ENCODE results near the gene ZNF484. TPM values are rescaled to one million over a fixed set of nuclear protein-coding genes. Genes with fewer than 3 reads are reported as not detected.
"Not testable (repeated sequence)": the region's sequence is repeated elsewhere in the genome, so short reads cannot be mapped to it uniquely, and the experiment has no call there.

ZNF484 gene
- total and polyA plus RNA-seq, 4 experiments from 2014 or later, result 4.3 to 24.7 (median 13.7) TPM

GRCh38 chr9:92895812-92896436 lies 18.1 kb upstream of the ZNF484 start:
- no peaks in the 10 kb centered on the region for H3K4me1 ChIP-seq (ENCODE audit: insufficient read depth, low read length)
- Mint-ChIP-seq H3K9me3 (peaks cover 0 to 4% (median 0%) of the 10 kb centered on the region in 8 donors), H3K36me3 (no peaks in the 10 kb centered on the region), H3K4me1 (peaks cover 1 to 7% (median 4%) of the 10 kb centered on the region in 4 donors), H3K27ac (peak overlapping the region in 1 of 7 donors; percentile 8), H3K4me3 (no peak overlapping the region), H3K27me3 (no peaks in the 10 kb centered on the region)
- POLR2A ChIA-PET (ENCODE audit: partially characterized antibody), result no interaction called here
- H3K27ac ChIP-seq (ENCODE audit: low read depth, low read length), result no peak overlapping the region
- no peaks in the 10 kb centered on the region for H3K27me3 ChIP-seq (ENCODE audit: insufficient read depth, low read length)
- DNase-seq, result no peak
- H3K4me3 ChIP-seq (ENCODE audit: low read length in 2 of 2), result no peak overlapping the region
- CTCF ChIA-PET (ENCODE audit: partially characterized antibody), result no interaction called here
- no peaks in the 10 kb centered on the region for H3K9me3 ChIP-seq (ENCODE audit: control insufficient read depth in 1 of 2, low read length in 2 of 2)
- intact Hi-C loops (cut with micrococcal nuclease), result no loop called here
- H3K36me3 ChIP-seq (ENCODE audit: insufficient read depth, low read length), result no peaks in the 10 kb centered on the region

- ChIA-PET CTCF (ENCODE audit: partially characterized antibody) (no interaction called here), POLR2A (ENCODE audit: partially characterized antibody) (no interaction called here)
- H3K27ac ChIP-seq (ENCODE audit: low read depth, low read length), result no peak overlapping the region
- H3K27me3 Mint-ChIP-seq, result no peaks in the 10 kb centered on the region
- H3K9me3 ChIP-seq (ENCODE audit: control insufficient read depth in 1 of 2, low read length in 2 of 2), result no peaks in the 10 kb centered on the region
- no peaks in the 10 kb centered on the region for H3K36me3 Mint-ChIP-seq
- H3K36me3 ChIP-seq (ENCODE audit: insufficient read depth, low read length), result no peaks in the 10 kb centered on the region
- intact Hi-C loops (cut with micrococcal nuclease), result no loop called here
- no peak overlapping the region for H3K27ac Mint-ChIP-seq
- no peak overlapping the region for H3K4me3 Mint-ChIP-seq
- peaks cover 0 to 1% (median 0%) of the 10 kb centered on the region in 8 donors for H3K9me3 Mint-ChIP-seq
- H3K4me1 Mint-ChIP-seq, result peaks cover 3 to 9% (median 5%) of the 10 kb centered on the region in 4 donors
- H3K27me3 ChIP-seq (ENCODE audit: insufficient read depth, low read length), result no peaks in the 10 kb centered on the region
- DNase-seq, result no peak
- H3K4me1 ChIP-seq (ENCODE audit: insufficient read depth, low read length), result no peaks in the 10 kb centered on the region
- no peak overlapping the region for H3K4me3 ChIP-seq (ENCODE audit: low read length in 2 of 2)
Measured at GRCh38 chr9:92894711-92895362, 17.0 kb upstream of the ZNF484 start.

DNA sequence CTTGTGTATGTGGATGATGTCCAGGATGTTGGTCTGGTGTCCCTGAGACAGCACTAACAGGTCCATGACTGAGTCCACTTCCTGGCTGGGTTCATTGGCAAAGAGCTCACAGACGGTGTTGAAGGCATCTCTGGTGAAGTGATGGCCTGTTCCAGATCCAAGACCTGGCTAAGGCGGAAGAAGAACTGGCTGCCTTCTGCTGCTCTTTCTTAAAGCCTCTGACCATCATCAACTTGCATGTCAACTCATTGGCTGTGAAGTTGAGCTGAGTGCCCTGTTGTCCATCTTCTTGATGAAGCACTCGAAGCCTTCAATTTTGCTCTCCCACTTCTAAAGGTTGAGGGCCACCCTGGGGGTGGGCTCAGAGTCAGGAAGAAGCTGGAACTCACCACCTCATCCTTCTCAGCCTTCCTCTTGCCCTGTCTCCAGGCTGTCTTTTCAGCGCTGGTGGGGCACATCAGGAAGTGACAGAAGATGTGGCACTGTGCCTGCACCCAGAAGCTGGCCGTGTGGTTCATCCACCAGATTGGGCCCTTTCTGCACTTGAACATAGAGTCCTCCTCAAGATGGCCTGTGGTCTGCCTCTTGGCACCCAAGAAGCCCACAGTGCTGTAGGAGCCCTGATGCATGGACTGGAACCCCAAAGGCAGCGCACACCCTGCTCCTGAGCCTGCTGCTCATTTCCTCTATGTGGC lies 16.2 kb upstream of the ZNF484 start:
- CTCF ChIA-PET (ENCODE audit: partially characterized antibody); H3K4me3 Mint-ChIP-seq; H3K9me3 Mint-ChIP-seq; POLR2A ChIA-PET (ENCODE audit: partially characterized antibody); H3K4me3 ChIP-seq (ENCODE audit: low read length in 2 of 2); intact Hi-C loops (cut with micrococcal nuclease); H3K36me3 ChIP-seq (ENCODE audit: insufficient read depth, low read length); H3K27ac ChIP-seq (ENCODE audit: low read depth, low read length); H3K27me3 Mint-ChIP-seq; H3K9me3 ChIP-seq (ENCODE audit: control insufficient read depth in 1 of 2, low read length in 2 of 2); H3K36me3 Mint-ChIP-seq; H3K4me1 ChIP-seq (ENCODE audit: insufficient read depth, low read length); H3K27me3 ChIP-seq (ENCODE audit: insufficient read depth, low read length); DNase-seq: not testable (repeated sequence)
- Mint-ChIP-seq H3K4me1 (peaks cover 4 to 10% (median 6%) of the 10 kb centered on the region in 4 donors), H3K27ac (peak overlapping the region in 1 of 7 donors; percentile 72)

GRCh38 chr9:92892276-92892675 lies 14.4 kb upstream of the ZNF484 start:
- H3K27ac Mint-ChIP-seq; H3K27me3 ChIP-seq (ENCODE audit: insufficient read depth, low read length); H3K9me3 ChIP-seq (ENCODE audit: control insufficient read depth in 1 of 2, low read length in 2 of 2); H3K9me3 Mint-ChIP-seq; CTCF ChIA-PET (ENCODE audit: partially characterized antibody); H3K4me3 ChIP-seq (ENCODE audit: low read length in 2 of 2); H3K4me3 Mint-ChIP-seq; H3K36me3 ChIP-seq (ENCODE audit: insufficient read depth, low read length); H3K27ac ChIP-seq (ENCODE audit: low read depth, low read length); intact Hi-C loops (cut with micrococcal nuclease); DNase-seq; H3K36me3 Mint-ChIP-seq; POLR2A ChIA-PET (ENCODE audit: partially characterized antibody); H3K27me3 Mint-ChIP-seq: not testable (repeated sequence)
- peaks cover 18% of the 10 kb centered on the region for H3K4me1 ChIP-seq (ENCODE audit: insufficient read depth, low read length)
- peaks cover 20 to 27% (median 23%) of the 10 kb centered on the region in 4 donors for H3K4me1 Mint-ChIP-seq

DNA sequence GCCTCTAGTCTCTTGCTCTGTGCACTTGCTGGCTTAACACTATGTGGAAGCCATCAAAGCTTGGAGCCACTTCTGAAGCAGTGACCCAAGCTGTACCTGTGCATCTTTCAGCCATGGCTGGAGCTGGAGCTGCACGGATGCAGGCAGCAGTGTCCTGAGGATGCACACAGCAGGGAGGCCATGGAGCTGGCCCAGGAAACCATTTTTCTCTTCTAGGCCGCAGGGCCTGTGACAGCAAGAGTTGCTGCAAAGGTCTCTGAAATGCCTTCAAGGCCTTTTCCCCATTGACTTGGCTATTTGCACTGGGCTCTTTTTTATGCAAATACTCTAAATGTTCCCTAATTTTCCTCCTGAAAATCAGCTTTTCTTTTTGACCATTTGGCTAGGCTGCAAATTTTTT lies 12.9 kb upstream of the ZNF484 start:
- intact Hi-C loops (cut with micrococcal nuclease), result no loop called here
- Histone ChIP-seq H3K27ac (ENCODE audit: low read depth, low read length) (no peak overlapping the region), H3K4me3 (ENCODE audit: low read length in 2 of 2) (no peak overlapping the region), H3K27me3 (ENCODE audit: insufficient read depth, low read length) (no peaks in the 10 kb centered on the region), H3K4me1 (ENCODE audit: insufficient read depth, low read length) (peaks cover 32% of the 10 kb centered on the region), H3K9me3 (ENCODE audit: control insufficient read depth in 1 of 2, low read length in 2 of 2) (no peaks in the 10 kb centered on the region), H3K36me3 (ENCODE audit: insufficient read depth, low read length) (no peaks in the 10 kb centered on the region)
- ChIA-PET CTCF (ENCODE audit: partially characterized antibody) (interaction anchor here (0.6 kb wide), 1 partner anchor 48 kb away, joined by 3 read pairs; no protein-coding TSS in a partner anchor), POLR2A (ENCODE audit: partially characterized antibody) (no interaction called here)
- Mint-ChIP-seq H3K4me3 (peak overlapping the region in 1 of 8 donors; percentile 43), H3K27ac (no peak overlapping the region), H3K27me3 (no peaks in the 10 kb centered on the region), H3K4me1 (peaks cover 29 to 37% (median 32%) of the 10 kb centered on the region in 4 donors), H3K36me3 (no peaks in the 10 kb centered on the region), H3K9me3 (no peaks in the 10 kb centered on the region)
- DNase-seq, result no peak

GRCh38 chr9:92887880-92888338 lies 10.1 kb upstream of the ZNF484 start:
- peak overlapping the region; percentile 73 to 89 (median 85) for H3K27ac Mint-ChIP-seq
- ChIA-PET CTCF (ENCODE audit: partially characterized antibody) (interaction anchor here (1.0 to 1.8 kb wide), 2 partner anchors 60 to 79 kb away, joined by 3 to 5 read pairs; no protein-coding TSS in a partner anchor), POLR2A (ENCODE audit: partially characterized antibody) (interaction anchor here (0.7 to 1.5 kb wide), 6 partner anchors 19 to 140 kb away, joined by 3 to 7 read pairs (median 4); no protein-coding TSS in a partner anchor)
- peaks cover 0 to 3% of the 10 kb centered on the region in 2 donors for H3K27me3 Mint-ChIP-seq
- Histone ChIP-seq H3K4me1 (ENCODE audit: insufficient read depth, low read length) (peaks cover 32% of the 10 kb centered on the region), H3K27me3 (ENCODE audit: insufficient read depth, low read length) (no peaks in the 10 kb centered on the region), H3K36me3 (ENCODE audit: insufficient read depth, low read length) (no peaks in the 10 kb centered on the region), H3K9me3 (ENCODE audit: control insufficient read depth in 1 of 2, low read length in 2 of 2) (no peaks in the 10 kb centered on the region), H3K27ac (ENCODE audit: low read depth, low read length) (peak overlapping the region; percentile 6), H3K4me3 (ENCODE audit: low read length in 2 of 2) (peak overlapping the region in 1 of 2 donors; percentile 17)
- no peaks in the 10 kb centered on the region for H3K36me3 Mint-ChIP-seq
- DNase-seq, result peak; percentile 28 to 48 (median 41)
- H3K9me3 Mint-ChIP-seq, result no peaks in the 10 kb centered on the region
- intact Hi-C loops (cut with micrococcal nuclease), result loop anchor here (1.0 kb wide), 1 partner anchor 10 kb away; the partner anchor contains the start of gene ZNF484
- peaks cover 35 to 51% (median 45%) of the 10 kb centered on the region in 4 donors for H3K4me1 Mint-ChIP-seq
- H3K4me3 Mint-ChIP-seq, result peak overlapping the region in 7 of 8 donors; percentile 7 to 86 (median 58)
